ENCODE results near the gene YIPF1.

DNA sequence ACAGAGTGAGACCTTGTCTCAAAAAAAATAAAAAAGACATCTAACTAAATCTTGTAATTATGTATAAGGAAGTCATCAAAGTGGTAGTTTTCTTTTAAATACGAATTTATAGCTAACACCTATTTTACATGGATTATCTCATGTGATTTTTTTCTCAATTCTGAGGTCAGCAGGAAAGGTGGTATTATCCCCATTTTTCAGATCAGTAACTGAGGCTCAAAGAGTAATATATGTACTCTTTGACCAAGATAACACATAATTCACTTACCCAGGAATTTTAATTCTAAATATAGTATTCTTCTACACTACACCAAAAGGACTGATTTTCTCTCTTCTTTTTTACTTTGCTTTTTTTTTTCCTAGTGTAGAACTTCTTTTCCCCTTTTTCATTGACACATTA, 46.8 kb upstream of the YIPF1 start:
- no peak for TF ChIP-seq GATA2 (IDR thresholded peaks at IDR 0.05; ENCODE audit: low read depth, low read length)
- no peak for TF ChIP-seq GATA3 (IDR thresholded peaks at IDR 0.05; ENCODE audit: low read depth, low read length)

All from SH-SY5Y (cell line).